Measurements from ENCODE around the gene CPS1.

Gene CPS1

GRCh38 chr2:210534879-210535278 is 21.5 kb upstream of the CPS1 start:
- no peak overlapping the region for H2AFZ ChIP-seq (ENCODE audit: low read depth)
- H3K27ac ChIP-seq: no peak overlapping the region
- H3K27me3 ChIP-seq (ENCODE audit: insufficient read depth, low read depth): no peaks in the 10 kb centered on the region
- TF ChIP-seq CTCF (conservative IDR thresholded peaks at IDR 0.05; ENCODE audit: low read depth, low read length): no peak
- no peaks in the 10 kb centered on the region for H4K20me1 ChIP-seq (ENCODE audit: insufficient read depth)
- H3K4me3 ChIP-seq (IDR thresholded peaks at IDR 0.05; ENCODE audit: insufficient read depth, low read depth, low read length): no peak overlapping the region
- H3K9ac ChIP-seq: no peak overlapping the region
- no peaks in the 10 kb centered on the region for H3K36me3 ChIP-seq (ENCODE audit: insufficient read depth)
- no peaks in the 10 kb centered on the region for H3K79me2 ChIP-seq (ENCODE audit: insufficient read depth, low read depth)
- no peaks in the 10 kb centered on the region for H3K4me1 ChIP-seq (ENCODE audit: low read depth, poor library complexity, severe bottlenecking)
- no peak overlapping the region for H3K4me2 ChIP-seq

- no peak overlapping the region for H3K4me3 ChIP-seq (IDR thresholded peaks at IDR 0.05; ENCODE audit: insufficient read depth, low read depth, low read length)
- H2AFZ ChIP-seq (ENCODE audit: low read depth): no peak overlapping the region
- H3K27ac ChIP-seq: no peak overlapping the region
- no peak for TF ChIP-seq CTCF (conservative IDR thresholded peaks at IDR 0.05; ENCODE audit: low read depth, low read length)
- H3K27me3 ChIP-seq (ENCODE audit: insufficient read depth, low read depth): no peaks in the 10 kb centered on the region
- H3K9ac ChIP-seq: no peak overlapping the region
- no peak overlapping the region for H3K4me2 ChIP-seq
- no peaks in the 10 kb centered on the region for H3K4me1 ChIP-seq (ENCODE audit: low read depth, poor library complexity, severe bottlenecking)
- no peaks in the 10 kb centered on the region for H3K36me3 ChIP-seq (ENCODE audit: insufficient read depth)
- H4K20me1 ChIP-seq (ENCODE audit: insufficient read depth): no peaks in the 10 kb centered on the region
- no peaks in the 10 kb centered on the region for H3K79me2 ChIP-seq (ENCODE audit: insufficient read depth, low read depth)
These were observed 19.3 kb upstream of the CPS1 start for GRCh38 chr2:210536973-210537650.

GRCh38 chr2:210539035-210539434 is 17.4 kb upstream of the CPS1 start:
- no peak for TF ChIP-seq CTCF (conservative IDR thresholded peaks at IDR 0.05; ENCODE audit: low read depth, low read length)
- H4K20me1 ChIP-seq (ENCODE audit: insufficient read depth): no peaks in the 10 kb centered on the region
- no peak overlapping the region for H3K27ac ChIP-seq
- H3K27me3 ChIP-seq (ENCODE audit: insufficient read depth, low read depth): no peaks in the 10 kb centered on the region
- no peak overlapping the region for H3K9ac ChIP-seq
- H3K4me3 ChIP-seq (IDR thresholded peaks at IDR 0.05; ENCODE audit: insufficient read depth, low read depth, low read length): no peak overlapping the region
- no peaks in the 10 kb centered on the region for H3K79me2 ChIP-seq (ENCODE audit: insufficient read depth, low read depth)
- H3K36me3 ChIP-seq (ENCODE audit: insufficient read depth): no peaks in the 10 kb centered on the region
- no peak overlapping the region for H2AFZ ChIP-seq (ENCODE audit: low read depth)
- H3K4me1 ChIP-seq (ENCODE audit: low read depth, poor library complexity, severe bottlenecking): no peaks in the 10 kb centered on the region
- no peak overlapping the region for H3K4me2 ChIP-seq

- Histone ChIP-seq H3K4me1 (ENCODE audit: low read depth, poor library complexity, severe bottlenecking) (no peaks in the 10 kb centered on the region), H3K4me3 (IDR thresholded peaks at IDR 0.05; ENCODE audit: insufficient read depth, low read depth, low read length) (no peak overlapping the region), H3K27me3 (ENCODE audit: insufficient read depth, low read depth) (no peaks in the 10 kb centered on the region), H3K79me2 (ENCODE audit: insufficient read depth, low read depth) (no peaks in the 10 kb centered on the region), H2AFZ (ENCODE audit: low read depth) (no peak overlapping the region), H3K4me2 (no peak overlapping the region), H3K36me3 (ENCODE audit: insufficient read depth) (no peaks in the 10 kb centered on the region), H4K20me1 (ENCODE audit: insufficient read depth) (no peaks in the 10 kb centered on the region), H3K9ac (no peak overlapping the region), H3K27ac (no peak overlapping the region)
- no peak for TF ChIP-seq CTCF (conservative IDR thresholded peaks at IDR 0.05; ENCODE audit: low read depth, low read length)
These were observed 16.6 kb upstream of the CPS1 start for GRCh38 chr2:210539578-210540416.

All from KMS-11 (cell line).